GM19455 (cell line): Measurements from ENCODE around the gene GIMAP2.
A peak's percentile ranks its signal among the peaks of the same experiment; 100 is the strongest.
"Not testable (repeated sequence)": the region's sequence is repeated elsewhere in the genome, so short reads cannot be mapped to it uniquely, and the experiment has no call there.

Experiments
- ATAC-seq: cut with Tn5 transposase; IDR thresholded peaks from one replicate; pipeline ENCODE4 v1.9.1; 2021; ENCODE audit not compliant: unreplicated experiment

Gene GIMAP2

DNA sequence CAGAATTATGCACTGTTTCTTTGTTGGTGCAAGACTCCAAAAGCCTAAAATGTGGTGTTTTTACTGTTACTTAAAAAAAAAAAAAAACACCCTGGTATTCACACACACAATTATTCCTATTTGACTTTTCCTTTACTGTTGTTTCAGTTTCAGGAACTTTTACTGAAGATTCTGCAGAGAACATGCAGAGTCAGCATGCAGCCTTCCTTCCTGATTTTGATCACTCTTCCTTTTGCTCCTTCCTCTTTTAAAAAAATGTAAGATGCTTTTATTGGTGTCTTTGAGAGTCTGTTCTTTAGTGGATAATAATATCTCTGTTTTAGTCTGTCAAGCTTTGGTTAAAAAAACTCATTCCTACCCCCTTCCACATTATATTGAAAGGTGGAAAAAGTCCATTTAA lies 9.2 kb upstream of the GIMAP2 start:
- ATAC-seq = not testable (repeated sequence)

DNA sequence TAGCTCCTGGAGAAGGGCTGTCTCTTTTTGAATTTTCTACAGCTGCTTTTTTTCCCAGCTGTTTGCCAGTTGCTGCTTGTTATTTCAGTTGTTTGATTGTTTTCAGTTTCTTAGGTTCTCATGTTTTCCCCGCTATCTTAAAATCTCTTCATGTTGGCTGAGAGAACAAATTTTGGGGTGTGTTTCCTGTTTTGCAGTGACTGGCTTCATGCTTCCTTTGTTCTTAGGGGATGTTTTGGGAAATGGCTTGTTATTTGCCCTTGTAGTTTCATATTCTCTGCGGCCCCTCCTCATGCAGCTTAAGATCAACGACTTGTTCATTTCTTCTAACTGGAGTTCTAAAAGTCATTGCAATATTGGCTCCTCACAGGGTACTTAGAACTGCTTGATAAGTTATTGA lies 8.7 kb upstream of the GIMAP2 start:
- ATAC-seq = not testable (repeated sequence)

- ATAC-seq = not testable (repeated sequence)
Measured at GRCh38 chr7:150678601-150679000, 6.9 kb upstream of the GIMAP2 start.

DNA sequence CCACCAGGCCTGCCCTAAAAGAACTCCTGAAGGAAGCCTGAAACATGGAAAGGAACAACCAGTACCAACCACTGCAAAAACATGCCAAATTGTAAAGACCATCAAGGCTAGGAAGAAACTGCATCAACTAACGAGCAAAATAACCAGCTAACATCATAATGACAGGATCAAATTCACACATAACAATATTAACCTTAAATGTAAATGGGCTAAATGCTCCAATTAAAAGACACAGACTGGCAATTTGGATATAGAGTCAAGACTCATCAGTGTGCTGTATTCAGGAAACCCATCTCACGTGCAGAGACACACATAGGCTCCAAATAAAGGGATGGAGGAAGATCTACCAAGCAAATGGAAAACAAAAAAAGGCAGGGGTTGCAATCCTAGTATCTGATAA lies 5.1 kb upstream of the GIMAP2 start:
- ATAC-seq = not testable (repeated sequence)

GRCh38 chr7:150686030-150686631 lies 625 bp downstream of the GIMAP2 start:
- ATAC-seq = peak; percentile 43

DNA sequence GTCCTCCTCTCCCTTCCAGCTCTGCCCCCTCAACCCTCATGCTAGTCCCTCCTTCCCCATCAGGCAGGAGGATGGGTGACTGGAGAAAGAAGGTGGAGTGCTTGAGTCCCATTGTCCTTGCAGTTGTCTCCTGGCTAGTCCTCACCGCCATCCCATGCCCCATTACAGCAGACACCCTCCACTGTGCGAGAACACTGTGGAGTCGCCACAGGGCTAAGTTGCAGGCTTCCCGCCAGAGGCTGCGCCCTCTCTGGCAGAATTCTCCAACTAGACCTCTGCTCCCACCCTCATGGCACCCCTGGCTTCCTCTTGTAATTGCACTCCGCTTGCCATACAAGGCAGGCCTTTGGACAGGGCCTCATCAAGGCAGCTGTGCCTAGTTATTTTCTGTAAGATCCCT lies 3.1 kb downstream of the GIMAP2 start:
- no peak for ATAC-seq

GRCh38 chr7:150695654-150696053 lies 10.1 kb downstream of the GIMAP2 start:
- no peak for ATAC-seq

GRCh38 chr7:150703209-150703608 lies 17.7 kb downstream of the GIMAP2 start:
- no peak for ATAC-seq

DNA sequence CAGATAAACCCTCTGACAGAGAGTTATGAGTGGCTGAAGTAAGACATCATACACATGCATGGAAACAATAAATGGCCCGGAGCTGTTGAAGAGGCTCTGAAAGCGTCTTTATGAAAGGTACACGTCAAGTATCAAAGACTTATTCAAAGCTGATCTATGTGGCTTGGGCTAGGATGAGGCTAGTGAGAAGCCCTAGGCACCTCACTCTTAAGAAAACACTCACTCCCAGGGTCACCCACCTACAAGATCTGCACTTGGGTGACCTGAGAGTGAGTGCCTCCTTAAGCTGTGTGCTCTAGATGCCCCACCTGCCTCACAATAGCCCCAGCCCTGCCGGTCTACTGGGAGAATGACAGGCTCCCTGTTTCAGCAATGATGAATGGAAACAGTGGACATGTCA lies 29.8 kb downstream of the GIMAP2 start:
- ATAC-seq = no peak

DNA sequence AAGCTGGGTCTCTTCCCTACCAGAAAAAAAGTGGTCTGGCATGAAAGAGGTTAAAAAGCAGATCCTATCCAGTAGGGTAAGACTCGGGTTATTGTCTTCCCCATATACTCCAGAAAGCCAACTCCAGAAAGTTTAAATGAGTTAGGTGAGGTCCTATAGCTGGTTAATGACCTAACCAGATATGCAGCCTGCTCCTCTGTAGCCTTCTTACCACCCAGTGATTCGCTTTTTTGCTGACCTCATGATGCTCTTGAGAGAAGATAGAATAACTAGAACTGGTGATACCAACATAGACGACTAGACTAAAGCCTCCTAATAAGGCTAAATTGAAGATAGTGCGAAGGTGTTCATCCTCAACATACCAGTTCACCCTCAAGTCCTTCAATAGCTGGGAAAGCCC lies 30.2 kb downstream of the GIMAP2 start:
- ATAC-seq = no peak

- ATAC-seq = no peak
Measured at GRCh38 chr7:150716368-150716767, 30.9 kb downstream of the GIMAP2 start, which contains the start of gene GIMAP1. Gene GIMAP1, plus strand, starts transcription at chr7:150716613. Its CDS starts 2,435 bp downstream, at chr7:150719048.

DNA sequence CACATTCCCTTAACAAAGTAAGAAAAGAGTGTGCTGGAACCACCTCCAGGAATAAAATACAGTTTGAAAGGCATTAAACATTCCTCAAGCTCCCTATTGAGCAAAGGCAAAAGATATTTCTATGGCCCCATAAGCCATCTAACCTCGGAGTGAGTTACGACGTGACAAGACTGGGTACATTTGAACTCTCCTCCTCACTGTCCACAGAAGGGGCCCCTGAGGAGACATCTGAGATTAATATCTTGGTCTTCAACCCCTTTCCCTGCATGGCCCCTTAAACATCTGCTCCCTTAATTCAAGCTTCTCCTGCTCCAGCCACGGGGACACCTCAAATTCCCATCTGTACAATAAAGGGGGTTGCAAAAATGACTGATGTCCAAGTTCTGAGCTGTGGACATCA lies 31.4 kb downstream of the GIMAP2 start:
- no peak for ATAC-seq

GRCh38 chr7:150717814-150718420 lies 32.4 kb downstream of the GIMAP2 start:
- ATAC-seq = no peak

- ATAC-seq = no peak
Measured at GRCh38 chr7:150719436-150719835, 33.9 kb downstream of the GIMAP2 start.

- ATAC-seq = no peak
Measured at GRCh38 chr7:150719960-150720891, 34.7 kb downstream of the GIMAP2 start.

GRCh38 chr7:150721970-150722373 lies 36.5 kb downstream of the GIMAP2 start:
- no peak for ATAC-seq

GRCh38 chr7:150722431-150722931 lies 37.0 kb downstream of the GIMAP2 start:
- ATAC-seq = no peak

- ATAC-seq = no peak
Measured at GRCh38 chr7:150723467-150723866, 38.0 kb downstream of the GIMAP2 start.

GRCh38 chr7:150727381-150727780 lies 41.9 kb downstream of the GIMAP2 start:
- no peak for ATAC-seq

GRCh38 chr7:150728011-150728410 lies 42.5 kb downstream of the GIMAP2 start:
- ATAC-seq = no peak

- no peak for ATAC-seq
Measured at GRCh38 chr7:150728609-150729008, 43.1 kb downstream of the GIMAP2 start.

GRCh38 chr7:150731916-150732315 lies 46.4 kb downstream of the GIMAP2 start:
- no peak for ATAC-seq
